ENCODE results near the gene DNASE2B.

DNASE2B gene

GRCh38 chr1:84402060-84402459 lies 3.8 kb downstream of the DNASE2B start:
- DNase-seq (ENCODE audit: low read depth), result no peak
- no peak overlapping the region for H3K4me3 ChIP-seq (ENCODE audit: low read depth, low read length)

GRCh38 chr1:84402501-84402900 lies 4.2 kb downstream of the DNASE2B start:
- no peak overlapping the region for H3K4me3 ChIP-seq (ENCODE audit: low read depth, low read length)
- no peak for DNase-seq (ENCODE audit: low read depth)
- TF ChIP-seq, protein P1, sequence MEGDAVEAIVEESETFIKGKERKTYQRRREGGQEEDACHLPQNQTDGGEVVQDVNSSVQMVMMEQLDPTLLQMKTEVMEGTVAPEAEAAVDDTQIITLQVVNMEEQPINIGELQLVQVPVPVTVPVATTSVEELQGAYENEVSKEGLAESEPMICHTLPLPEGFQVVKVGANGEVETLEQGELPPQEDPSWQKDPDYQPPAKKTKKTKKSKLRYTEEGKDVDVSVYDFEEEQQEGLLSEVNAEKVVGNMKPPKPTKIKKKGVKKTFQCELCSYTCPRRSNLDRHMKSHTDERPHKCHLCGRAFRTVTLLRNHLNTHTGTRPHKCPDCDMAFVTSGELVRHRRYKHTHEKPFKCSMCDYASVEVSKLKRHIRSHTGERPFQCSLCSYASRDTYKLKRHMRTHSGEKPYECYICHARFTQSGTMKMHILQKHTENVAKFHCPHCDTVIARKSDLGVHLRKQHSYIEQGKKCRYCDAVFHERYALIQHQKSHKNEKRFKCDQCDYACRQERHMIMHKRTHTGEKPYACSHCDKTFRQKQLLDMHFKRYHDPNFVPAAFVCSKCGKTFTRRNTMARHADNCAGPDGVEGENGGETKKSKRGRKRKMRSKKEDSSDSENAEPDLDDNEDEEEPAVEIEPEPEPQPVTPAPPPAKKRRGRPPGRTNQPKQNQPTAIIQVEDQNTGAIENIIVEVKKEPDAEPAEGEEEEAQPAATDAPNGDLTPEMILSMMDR (conservative IDR thresholded peaks at IDR 0.05; ENCODE audit: low read depth, low read length), result no peak

More at GRCh38 chr1:84402060-84402459, 3.8 kb downstream of the DNASE2B start:
- TF ChIP-seq, protein P1 (conservative IDR thresholded peaks at IDR 0.05; ENCODE audit: low read depth, low read length), result no peak

DNA sequence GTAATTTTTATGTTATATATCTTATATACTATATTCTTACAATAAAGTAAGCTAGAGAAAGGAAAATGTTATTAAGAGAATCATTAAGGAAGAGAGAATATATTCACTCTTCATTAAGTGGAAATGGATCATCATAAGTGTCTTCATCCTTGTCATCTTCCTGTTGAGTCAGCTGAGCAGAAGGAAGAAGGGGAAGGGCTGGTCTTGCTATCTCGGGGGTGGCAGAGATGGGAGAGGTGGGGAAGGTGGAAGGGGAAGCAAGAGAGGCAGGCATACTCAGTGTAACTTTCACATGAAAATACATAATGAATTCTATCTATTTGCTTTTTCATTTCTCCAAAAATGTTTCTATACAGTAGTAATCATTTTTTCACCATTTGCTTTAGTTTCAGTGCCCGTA lies 5.1 kb downstream of the DNASE2B start:
- no peak overlapping the region for H3K4me3 ChIP-seq (ENCODE audit: low read depth, low read length)
- DNase-seq (ENCODE audit: low read depth), result no peak
- TF ChIP-seq, protein P1 (conservative IDR thresholded peaks at IDR 0.05; ENCODE audit: low read depth, low read length), result no peak

DNA sequence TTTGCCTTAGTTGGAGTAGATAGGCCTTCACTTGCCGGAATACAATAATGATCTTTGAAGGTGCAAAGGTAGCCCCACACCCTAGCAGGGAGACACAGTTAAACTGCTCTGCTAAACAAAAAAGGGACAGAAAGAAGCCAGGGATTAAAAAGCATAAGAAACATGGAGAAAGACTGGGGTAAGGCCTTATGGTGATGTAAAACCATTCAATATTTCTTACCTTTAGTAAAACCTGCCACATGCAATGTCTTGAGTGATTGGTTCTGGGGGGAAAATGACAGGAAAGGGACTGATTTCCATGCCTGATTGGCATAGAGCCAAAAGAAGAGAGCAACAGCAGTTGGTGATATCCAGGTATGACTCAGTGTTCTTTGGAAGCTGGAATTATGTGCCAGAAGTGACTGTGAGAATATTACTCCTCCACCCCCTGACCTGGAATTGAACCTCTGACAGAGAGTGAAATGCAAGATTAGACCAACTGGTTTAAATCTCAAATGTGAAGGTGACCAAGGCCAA lies 8.1 kb downstream of the DNASE2B start:
- peak; percentile 37 for DNase-seq (ENCODE audit: low read depth)
- TF ChIP-seq, protein P1 (conservative IDR thresholded peaks at IDR 0.05; ENCODE audit: low read depth, low read length), result no peak

DNA sequence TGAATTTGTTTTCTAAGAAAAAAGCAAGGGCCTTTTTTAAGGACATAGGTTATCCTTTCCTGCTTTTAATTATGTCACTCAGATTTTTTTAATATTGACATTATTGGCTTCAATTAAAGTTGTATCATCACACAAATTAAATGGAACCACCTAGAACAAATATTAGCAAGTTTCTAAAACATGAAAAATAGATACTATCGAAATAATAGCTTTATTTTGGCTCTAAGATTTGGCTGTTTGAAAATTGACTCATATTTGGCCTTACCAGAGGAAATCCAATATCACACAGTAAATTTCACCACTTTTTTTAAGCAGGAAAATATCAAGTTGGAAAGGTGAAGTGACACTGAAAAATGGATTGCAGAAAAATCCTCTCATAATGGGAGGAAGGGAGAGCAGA lies 9.2 kb downstream of the DNASE2B start:
- no peak for DNase-seq (ENCODE audit: low read depth)
- H3K4me3 ChIP-seq (ENCODE audit: low read depth, low read length), result no peak overlapping the region
- TF ChIP-seq, protein P1 (conservative IDR thresholded peaks at IDR 0.05; ENCODE audit: low read depth, low read length), result no peak

More for the DNA sequence above, 8.1 kb downstream of the DNASE2B start:
- no peak overlapping the region for H3K4me3 ChIP-seq (ENCODE audit: low read depth, low read length)

DNA sequence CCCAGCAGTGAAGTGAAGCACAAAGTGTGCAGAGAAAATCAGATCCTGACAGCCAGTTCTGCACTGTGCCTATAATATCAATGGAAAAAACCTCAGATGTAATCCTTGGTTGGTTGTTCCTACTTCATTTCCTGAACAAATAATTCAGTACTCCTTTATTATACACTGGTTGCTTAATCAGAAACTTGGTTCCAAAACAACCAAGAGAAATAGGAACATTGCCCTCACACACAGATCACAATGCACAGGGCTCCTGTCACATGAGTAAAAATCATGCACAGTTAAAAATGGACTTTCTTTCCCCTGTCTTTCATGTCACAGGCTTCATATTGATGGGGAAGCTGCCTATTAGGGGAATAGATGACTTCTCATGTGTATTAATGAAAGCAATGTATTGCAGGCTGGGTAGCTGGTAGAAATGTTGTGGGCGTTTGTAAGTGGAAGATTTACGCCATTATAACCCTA lies 9.7 kb downstream of the DNASE2B start:
- no peak overlapping the region for H3K4me3 ChIP-seq (ENCODE audit: low read depth, low read length)
- TF ChIP-seq, protein P1 (conservative IDR thresholded peaks at IDR 0.05; ENCODE audit: low read depth, low read length), result no peak
- DNase-seq (ENCODE audit: low read depth), result no peak

- no peak overlapping the region for H3K4me3 ChIP-seq (ENCODE audit: low read depth, low read length)
- TF ChIP-seq, protein P1 (conservative IDR thresholded peaks at IDR 0.05; ENCODE audit: low read depth, low read length), result no peak
- no peak for DNase-seq (ENCODE audit: low read depth)
Observed at GRCh38 chr1:84409888-84410287, 11.6 kb downstream of the DNASE2B start.
